BJ (cell line): ENCODE results near the gene OOSP4B. TPM values are rescaled to one million over a fixed set of nuclear protein-coding genes. Genes with fewer than 3 reads are reported as not detected.
"Not testable (repeated sequence)": the region's sequence is repeated elsewhere in the genome, so short reads cannot be mapped to it uniquely, and the experiment has no call there.

Source experiments
- CTCF ChIA-PET: fragments of 350-600 bp; formaldehyde crosslinking; extraction: SDS; loops from one replicate; lab custom pipeline; 2021; ENCODE audit warnings: antibody characterized with exemption, inconsistent platforms; lab: Yijun Ruan, JAX
- POLR2A ChIA-PET: fragments of 300-600 bp; sonication (Branson Sonifier 250); formaldehyde crosslinking; extraction: SDS; loops from one replicate; lab custom pipeline; 2021; ENCODE audit warnings: antibody characterized with exemption; lab: Charles Lee
- DNase-seq: peaks from one replicate; pipeline ENCODE4 v3.0.0-alpha.2; 2011; ENCODE audit warnings: low read depth
- H3K27me3 ChIP-seq: 2 replicates; pipeline ENCODE4 v1.6.0; 2011; ENCODE audit warnings: low read length; ENCODE audit not compliant: control insufficient read depth, insufficient read depth
- H3K36me3 ChIP-seq: 2 replicates; pipeline ENCODE4 v1.5.1; 2011; ENCODE audit warnings: low read length; ENCODE audit not compliant: control insufficient read depth, insufficient read depth
- H3K4me3 ChIP-seq: 2 replicates; pipeline ENCODE4 v1.5.1; 2011; ENCODE audit warnings: low read depth, mild to moderate bottlenecking, control low read depth, low read length
- CTCF ChIP-seq: IDR thresholded peaks from 2 replicates; pipeline ENCODE4 v1.5.1; 2011; ENCODE audit warnings: low read depth, mild to moderate bottlenecking, control low read depth, inconsistent platforms, low read length, moderate library complexity; ENCODE audit not compliant: insufficient read depth
- polyA plus RNA-seq: library from polyadenylated mRNA; depleted of rRNA; stranded (reverse); fragments of >200 nt; gene quantifications from 2 replicates; pipeline ENCODE4 v1.2.3, GENCODE V29; 2011

Gene OOSP4B
- polyA plus RNA-seq, 1 experiment = not detected

- no peak for TF ChIP-seq CTCF
- no peaks in the 10 kb centered on the region for H3K27me3 ChIP-seq
- H3K4me3 ChIP-seq = no peak overlapping the region
- ChIA-PET CTCF (no interaction called here), POLR2A (no interaction called here)
- H3K36me3 ChIP-seq = no peaks in the 10 kb centered on the region
- DNase-seq = no peak
These were observed 17.3 kb upstream of the OOSP4B start for GRCh38 chr11:59999691-60000090.

DNA sequence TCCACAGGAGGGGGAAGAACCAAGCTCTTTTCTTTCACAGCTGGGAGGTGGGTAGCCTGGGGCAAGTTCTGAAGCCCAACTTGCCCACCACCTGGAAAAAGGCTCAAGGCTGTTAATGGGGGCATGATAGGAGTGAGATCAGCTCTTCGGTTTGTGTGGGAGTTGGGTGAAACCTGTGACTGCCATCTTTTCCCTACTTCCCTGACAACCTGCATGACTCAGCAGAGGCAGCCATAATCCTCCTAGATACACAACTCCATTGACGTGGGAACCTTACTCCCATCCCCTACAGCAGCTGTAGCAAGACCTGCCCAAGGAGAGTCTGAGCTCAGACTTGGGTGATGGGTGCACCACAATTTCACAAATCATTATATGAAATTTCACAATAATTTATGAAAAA, 13.3 kb upstream of the OOSP4B start:
- POLR2A ChIA-PET = no interaction called here
- no peak for TF ChIP-seq CTCF
- CTCF ChIA-PET = no interaction called here

DNA sequence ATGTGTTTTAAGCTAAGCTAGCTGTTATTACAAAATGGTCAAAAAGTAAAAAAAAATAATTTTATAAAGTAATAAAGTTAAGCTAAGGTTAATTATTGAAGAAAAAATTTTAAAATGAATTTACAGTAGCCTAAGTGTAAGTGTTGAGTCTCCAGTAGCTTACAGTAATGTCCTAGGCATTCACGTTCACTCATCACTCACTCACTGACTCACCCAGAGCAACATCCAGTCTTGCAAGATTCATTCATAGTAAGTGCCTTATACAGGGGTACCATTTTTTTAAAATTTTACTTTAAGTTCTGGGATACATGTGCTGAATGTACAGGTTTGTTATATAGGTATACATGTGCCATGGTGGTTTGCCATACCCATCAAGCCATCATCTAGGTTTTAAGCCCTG, 11.6 kb upstream of the OOSP4B start:
- POLR2A ChIA-PET = no interaction called here
- TF ChIP-seq CTCF = no peak

More for the DNA sequence above, 13.3 kb upstream of the OOSP4B start:
- Histone ChIP-seq H3K27me3 (no peaks in the 10 kb centered on the region), H3K36me3 (no peaks in the 10 kb centered on the region), H3K4me3 (no peak overlapping the region)
- no peak for DNase-seq

DNA sequence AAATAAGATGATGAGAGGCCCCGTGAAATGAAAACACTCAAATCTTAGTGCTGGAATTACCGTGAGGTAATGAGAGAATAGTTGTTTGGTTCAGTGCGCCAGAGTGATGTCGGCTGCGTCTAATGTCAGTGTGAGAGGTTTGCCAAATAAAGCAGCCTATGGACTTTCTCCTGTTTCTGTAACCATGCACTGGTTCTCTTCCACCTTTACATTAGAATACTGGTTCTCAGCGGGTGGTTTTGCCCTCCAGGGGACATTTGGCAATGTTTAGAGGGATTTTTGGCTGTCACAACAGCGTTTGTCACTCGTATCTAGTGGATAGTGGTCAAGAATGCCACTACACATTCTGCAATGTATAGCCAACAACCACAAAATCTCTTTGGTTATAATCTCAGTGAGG, 1.1 kb downstream of the OOSP4B start:
- Histone ChIP-seq H3K36me3 (no peaks in the 10 kb centered on the region), H3K4me3 (no peak overlapping the region), H3K27me3 (no peaks in the 10 kb centered on the region)
- no peak for TF ChIP-seq CTCF
- ChIA-PET POLR2A (no interaction called here), CTCF (no interaction called here)
- no peak for DNase-seq

More for the DNA sequence above, 11.6 kb upstream of the OOSP4B start:
- CTCF ChIA-PET = no interaction called here
- no peak for DNase-seq
- Histone ChIP-seq H3K27me3 (no peaks in the 10 kb centered on the region), H3K4me3 (no peak overlapping the region), H3K36me3 (no peaks in the 10 kb centered on the region)

DNA sequence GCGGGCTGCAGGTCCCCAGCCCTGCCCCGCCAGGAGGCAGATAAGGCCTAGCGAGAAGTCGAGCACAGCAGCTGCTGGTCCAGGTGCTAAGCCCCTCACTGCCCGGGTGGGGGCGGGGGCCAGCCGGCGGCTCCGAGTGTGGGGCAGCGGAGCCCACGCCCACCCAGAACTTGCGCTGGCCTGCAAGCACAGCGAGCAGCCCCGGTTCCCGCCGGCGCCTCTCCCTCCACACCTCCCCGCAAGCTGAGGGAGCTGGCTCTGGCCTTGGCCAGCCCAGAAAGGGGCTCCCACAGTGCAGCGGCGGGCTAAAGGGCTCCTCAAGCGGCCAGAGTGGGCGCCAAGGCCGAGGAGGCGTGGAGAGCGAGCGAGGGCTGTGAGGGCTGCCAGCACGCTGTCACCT, 3.4 kb downstream of the OOSP4B start:
- H3K27me3 ChIP-seq, POLR2A ChIA-PET, DNase-seq, CTCF ChIA-PET, H3K36me3 ChIP-seq, H3K4me3 ChIP-seq: not testable (repeated sequence)

DNA sequence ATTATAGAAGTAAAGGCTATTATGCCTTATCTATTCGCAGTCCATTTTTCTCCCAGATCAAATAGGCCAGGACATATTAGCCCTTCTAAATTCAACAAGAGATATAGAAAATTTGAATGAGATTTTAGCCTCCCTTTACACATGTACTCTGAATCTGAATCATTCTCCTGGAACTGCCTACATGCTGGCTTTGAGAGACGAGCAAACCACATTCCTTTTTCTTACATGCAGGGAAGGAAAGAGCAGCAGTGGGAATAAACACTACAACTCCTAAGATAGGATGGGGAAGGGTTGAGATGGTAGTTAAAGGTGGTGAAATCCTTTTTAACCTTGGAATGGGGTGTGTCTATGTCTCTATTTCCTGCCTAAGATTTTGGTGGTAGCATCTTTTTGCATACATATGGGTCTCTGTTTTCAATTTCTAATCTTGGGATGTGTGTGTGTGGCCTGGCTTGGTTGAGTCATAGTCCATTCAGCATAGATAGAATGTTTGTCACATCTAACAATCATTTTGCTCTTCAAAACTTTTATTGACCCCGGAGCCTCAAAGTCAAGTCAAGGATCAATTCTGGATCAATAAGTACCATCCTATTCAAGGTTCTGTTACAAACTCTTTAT, 12.1 kb downstream of the OOSP4B start:
- Histone ChIP-seq H3K36me3 (no peaks in the 10 kb centered on the region), H3K27me3 (no peaks in the 10 kb centered on the region), H3K4me3 (no peak overlapping the region)
- DNase-seq = no peak
- CTCF ChIA-PET = no interaction called here
- TF ChIP-seq CTCF = no peak
- POLR2A ChIA-PET = no interaction called here
